ENCODE data around the gene DEGS2.
"Not testable (repeated sequence)": the region's sequence is repeated elsewhere in the genome, so short reads cannot be mapped to it uniquely, and the experiment has no call there.

The DEGS2 gene

DNA sequence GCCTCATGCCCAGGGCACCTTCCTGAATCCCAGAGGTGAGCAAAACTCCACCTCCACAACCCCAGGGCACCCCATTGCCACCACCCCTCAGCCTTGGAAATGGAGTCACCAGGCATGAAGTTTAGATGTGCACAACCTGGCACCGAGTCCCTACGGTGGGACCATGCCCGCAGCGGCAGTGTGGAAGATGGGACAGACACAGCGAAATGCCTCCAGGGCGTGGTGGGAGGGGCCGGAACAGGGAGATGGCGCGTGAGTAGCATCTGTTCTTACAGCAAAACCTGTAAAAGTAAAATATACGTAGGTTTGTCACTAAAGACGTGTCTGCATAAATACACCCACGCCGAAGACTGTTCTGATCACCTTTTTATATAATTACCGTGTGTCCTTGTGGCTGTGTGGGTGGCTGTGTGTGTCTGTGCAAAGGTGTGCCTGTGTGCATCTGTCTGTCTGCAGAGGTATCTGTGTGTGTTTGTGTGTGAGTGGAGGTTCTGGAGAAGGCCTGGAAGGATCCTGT lies 17.4 kb upstream of the DEGS2 start:
- no peak for DNase-seq

DNA sequence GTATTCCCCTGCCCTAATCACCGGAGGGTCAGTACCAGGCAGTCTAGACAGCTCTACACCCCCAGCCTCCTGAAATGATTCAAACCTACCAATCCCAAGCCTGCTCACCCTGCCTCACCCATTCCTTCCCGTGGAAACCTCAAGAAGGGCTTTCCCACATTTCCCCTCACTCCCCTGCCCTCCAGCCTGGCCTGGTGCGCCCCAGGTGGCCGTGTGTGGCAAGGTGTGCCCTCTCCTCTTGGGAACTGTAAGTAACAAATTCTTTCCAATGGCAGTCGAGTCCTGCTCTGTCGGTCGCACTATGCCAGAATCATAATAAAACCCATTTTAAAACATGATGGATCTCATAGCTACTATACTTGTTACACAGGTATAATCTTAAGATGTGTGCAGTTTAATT lies 13.9 kb upstream of the DEGS2 start:
- no peak for DNase-seq

DNA sequence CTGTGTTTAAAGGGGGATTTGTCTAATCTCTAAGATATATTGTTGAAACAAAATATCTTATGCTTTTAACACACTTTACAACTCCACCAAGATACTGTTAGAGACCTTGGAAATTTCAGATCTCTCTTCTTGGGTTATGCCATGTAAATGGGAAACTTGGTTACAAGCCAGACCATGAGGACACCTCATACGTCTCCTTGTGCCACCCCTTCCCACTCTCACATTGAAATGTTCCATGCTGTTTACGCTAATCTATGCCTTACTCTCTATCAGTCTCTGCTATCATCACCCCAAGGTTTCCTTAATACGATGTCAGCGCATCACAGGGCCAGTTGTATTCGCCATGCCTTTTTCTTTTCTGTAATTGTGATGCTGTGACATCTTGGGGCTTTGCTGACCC lies 13.4 kb upstream of the DEGS2 start:
- no peak for DNase-seq

DNA sequence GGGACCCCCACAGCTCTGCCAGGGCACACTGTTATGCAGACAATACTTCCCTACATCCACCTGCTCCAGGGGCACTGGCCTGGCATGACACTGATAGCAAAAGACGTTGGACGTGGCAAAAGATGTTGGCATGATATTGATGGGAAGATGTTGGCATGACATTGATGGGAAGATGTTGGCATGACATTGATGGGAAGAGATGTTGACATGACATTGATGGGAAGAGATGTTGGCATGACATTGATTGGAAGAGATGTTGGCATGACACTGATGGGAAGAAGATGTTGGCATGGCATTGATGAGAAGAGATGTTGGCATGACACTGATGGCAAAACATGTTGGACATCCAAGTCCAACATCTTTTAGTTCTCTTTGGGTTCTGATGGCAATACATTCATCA lies 11.4 kb upstream of the DEGS2 start:
- no peak for DNase-seq

DNA sequence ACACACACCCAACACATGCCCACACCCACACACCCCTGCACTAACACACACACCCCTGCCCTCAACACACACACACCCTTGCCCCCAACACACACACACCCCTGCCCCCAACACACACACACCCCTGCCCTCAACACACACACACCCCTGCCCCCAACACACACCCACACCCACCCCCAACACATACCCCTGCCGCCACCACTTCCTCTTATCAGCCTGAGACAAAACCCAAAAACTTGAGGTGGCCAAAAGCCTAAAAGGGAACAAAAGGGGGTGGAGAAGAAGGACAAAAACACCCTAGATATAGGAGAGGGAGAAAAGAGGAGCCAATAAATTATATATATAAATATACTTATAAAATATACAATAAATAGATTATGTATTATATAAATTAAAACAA lies 9.1 kb upstream of the DEGS2 start:
- no peak for DNase-seq

DNA sequence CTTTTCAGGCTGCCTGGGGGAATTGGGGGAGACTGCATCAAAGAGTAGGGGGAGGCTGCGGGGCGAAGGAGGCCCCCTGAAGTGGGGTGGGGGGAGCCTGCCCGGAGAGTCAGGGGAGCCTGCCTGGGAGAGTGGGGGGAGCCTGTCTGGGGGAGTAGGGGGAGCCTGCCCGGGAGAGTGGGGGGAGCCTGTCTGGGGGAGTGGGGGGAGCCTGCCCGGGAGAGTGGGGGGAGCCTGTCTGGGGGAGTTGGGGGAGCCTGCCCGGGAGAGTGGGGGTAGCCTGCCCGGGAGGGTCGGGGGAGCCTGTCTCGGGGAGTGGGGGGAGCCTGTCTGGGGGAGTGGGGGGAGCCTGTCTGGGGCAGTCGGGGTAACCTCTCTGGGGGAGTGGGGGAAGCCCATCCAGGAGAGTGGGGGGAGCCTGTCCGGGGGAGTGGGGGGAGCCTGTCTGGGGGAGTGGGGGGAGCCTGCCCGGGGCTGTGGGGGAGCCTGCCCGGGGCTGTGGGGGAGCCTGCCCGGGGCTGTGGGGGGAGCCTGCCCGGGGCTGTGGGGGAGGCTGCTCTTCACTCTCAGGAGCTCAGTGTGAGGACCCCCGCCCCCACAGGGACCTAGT lies 6.5 kb upstream of the DEGS2 start:
- DNase-seq: no peak

DNA sequence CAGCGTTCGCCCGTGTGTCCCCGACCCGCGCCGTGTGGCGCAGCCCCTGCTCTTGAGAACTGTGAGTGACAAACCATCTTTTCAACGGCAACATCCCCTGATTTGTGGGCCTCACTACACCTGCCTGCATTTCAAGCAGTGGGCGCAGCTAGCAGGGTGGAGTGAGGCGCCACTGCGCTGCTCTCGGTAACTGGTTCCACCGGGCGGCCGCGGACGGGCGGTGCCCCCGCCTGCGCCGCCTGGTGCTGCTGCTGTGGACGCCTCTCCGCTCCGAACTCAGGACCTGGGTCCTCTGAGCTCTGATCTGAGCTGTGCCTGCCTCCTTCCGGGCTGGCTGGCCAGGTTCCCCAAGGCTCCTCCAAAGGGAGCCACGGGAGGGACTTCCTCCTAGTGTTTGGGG lies 5.9 kb upstream of the DEGS2 start:
- DNase-seq: no peak

DNA sequence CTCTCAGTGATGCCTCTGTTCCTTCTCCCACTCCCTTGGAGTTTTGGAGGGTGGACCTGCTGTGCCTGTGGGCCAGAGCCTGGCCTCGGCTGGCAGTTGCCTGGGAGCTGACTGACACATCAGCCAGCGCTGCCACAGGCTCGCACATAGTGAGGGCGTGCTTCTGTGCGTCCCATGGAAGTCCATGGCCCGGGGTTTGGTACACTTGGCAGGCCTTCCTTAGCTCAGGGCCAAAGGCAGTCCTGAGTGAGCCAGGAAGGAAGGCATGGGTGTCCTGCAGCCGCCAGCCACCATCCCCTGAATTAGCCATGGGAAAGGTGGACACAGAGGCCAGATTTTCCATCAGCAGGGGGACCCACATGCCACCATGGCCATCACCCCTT lies 1.1 kb upstream of the DEGS2 start:
- no peak for DNase-seq

DNA sequence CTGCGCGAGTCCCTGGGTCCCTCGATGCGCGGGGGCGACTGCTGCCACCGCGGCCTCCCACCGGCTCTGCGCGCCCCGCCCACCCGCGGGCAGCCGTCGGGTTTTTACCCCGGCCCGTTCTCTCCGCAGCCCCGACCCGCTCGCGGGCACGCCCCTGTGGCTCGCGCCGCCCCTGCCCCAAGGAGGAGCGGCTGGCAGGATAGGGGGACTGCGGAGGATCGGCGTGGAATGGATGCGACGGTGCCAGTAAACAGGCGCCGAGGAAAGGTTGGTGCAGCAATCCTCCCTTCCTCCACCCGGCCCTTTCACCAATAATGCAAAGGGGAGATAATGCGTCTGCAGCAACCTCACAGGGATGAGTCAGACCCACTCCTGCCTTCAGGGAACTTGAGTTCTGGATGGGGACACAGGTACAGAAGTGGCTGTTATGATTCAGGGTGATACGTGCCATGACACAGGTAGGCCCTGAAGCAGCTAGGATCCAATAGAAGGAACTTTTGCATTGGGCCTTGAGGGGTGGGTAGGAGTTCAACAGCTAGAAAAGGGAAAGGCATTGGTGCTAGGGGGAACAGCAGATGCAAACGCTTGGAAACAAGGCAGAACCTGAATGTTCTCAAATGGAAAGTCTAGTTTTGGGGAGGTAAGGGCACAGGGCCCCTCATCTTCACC lies 554 bp upstream of the DEGS2 start:
- no peak for DNase-seq

DNA sequence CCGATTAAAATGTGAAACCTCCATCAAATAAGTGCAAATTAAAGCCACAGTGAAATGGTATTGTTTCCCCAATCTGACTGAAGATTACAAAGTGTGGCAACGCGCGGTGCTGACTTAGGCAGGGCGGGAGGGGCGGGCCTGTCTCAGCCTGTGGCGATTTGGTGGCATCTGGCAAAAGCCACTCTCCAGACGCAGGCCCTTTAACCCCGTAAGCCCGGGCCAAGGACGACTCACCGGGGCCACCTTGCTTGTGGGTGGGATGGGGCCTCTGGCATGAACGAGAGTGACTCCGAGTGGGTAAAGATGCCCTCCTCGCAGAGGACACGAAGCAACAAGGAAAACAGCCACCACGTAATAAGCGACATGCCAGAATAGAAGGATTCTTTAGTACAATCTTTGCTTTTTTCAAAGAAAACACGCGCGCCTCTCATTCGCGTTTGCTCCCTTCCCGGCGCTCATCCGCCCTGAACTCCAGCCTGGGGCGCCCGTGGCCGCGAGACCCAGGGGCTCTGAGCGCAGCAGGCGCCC lies 815 bp downstream of the DEGS2 start:
- DNase-seq: no peak

DNA sequence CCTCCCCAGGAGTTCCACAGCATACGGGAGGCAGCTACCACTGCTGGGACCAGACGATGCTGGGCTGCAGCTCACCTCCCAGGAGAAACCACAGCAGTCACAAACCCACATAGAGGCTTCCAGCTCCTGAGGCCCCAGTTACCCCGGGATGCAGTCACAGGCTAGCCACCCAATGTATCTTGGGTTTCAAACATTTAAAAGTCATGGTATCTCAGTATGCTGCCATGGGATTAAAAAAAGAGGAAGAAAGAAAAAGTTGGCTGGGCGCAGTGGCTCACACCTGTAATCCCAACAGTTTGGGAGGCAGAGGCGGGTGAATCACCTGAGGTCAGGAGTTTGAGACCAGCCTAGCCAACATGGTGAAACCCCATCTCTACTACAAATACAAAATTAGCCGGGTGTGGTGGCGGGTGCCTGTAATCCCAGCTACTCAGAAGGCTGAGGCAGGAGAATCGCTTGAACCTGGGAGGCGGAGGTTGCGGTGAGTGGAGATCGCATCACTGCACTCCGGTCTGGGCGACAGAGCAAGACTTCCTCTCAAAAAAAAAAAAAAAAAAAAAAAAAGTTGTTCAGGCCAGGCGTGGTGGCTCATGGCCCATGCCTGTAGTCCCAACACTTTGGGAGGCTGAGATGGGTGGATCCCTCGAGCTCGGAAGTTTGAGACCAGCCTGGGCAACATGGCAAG lies 1.8 kb downstream of the DEGS2 start:
- DNase-seq: not testable (repeated sequence)

DNA sequence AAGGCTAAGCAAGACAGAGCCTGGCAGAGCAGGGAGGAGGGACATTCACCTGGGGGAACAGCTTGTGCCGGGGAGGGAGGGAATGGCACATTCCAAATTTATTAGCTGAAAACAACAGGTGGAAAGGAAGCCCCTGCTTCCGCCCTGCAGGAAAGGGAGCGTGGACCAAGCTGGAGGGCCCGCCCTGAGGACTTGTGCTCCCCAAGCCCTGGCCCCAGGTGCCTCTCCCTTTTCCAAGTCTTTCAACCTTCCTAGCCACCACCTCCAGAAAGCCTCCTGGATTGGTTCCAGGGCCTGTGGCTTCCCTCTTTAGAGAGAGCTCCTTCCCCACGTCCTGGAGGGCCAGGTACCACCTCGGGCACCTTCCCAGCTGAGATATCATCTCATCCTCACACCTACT lies 2.7 kb downstream of the DEGS2 start:
- no peak for DNase-seq

DNA sequence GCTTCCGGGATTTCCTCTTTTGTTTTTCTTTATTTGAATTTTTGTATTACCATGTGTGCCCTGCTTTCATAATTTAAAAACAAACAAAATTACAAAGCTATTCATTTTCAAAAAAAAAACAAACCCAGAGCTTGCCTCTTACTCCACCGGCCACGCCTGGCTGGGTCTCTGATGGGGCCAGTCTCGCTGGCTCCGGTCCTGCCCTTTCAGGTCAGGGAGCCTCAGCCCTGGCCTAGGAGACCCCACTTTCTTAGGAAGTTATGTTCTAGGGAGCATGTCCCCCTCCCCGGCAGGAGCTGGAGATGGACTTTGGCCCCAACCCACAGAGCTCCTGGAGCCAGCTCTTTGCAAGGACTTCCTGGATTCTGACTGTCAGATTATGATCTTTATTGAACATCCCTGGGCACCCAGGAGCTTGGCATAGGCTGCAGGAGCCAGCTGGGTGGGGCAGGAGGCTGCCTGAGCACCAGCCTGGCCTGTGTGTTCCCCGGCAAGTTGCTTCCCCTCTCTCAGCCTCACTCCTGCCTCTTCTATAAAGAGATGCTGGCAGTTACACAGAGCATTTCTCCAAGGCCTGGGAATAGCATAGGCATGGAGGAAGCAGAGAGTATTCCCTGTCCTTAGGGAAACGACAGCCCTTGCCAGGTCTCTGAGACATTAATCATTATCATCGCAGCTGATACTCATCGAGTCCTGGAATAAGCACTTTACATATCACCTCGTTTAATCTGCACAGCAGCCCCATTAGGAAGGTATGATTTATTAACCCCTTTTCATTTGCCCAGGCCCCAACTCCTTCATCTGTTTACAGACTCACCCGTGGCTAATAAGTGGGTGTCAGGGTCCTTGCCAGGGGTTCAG lies 3.5 kb downstream of the DEGS2 start:
- no peak for DNase-seq

DNA sequence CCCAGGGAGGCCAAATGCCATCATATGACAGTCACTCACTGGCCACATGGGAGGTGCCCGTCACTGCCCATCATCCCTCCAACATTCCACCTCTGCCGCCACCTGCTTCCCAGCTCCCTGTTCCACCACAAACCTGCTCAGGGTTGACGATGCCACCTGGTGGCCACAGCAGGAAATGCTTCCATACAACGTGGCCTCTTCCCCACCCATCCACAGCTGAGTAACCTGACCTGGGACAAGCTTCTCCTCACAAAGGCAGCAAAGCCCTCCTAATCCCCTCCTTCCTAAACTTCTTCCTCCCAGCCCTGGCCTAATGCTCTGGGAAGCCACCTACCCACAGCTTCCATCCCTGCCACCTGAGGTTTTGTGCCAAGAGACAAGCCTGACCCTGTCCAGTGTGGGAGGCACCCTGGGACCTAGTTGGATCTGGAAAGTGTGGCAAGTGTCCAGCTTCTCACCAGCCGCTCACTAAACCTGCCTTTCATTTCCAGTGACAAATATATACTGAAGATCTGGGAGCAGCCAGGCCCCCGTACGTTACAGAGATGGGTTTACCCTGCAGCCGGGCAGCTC lies 4.3 kb downstream of the DEGS2 start:
- DNase-seq: peak; percentile 20

DNA sequence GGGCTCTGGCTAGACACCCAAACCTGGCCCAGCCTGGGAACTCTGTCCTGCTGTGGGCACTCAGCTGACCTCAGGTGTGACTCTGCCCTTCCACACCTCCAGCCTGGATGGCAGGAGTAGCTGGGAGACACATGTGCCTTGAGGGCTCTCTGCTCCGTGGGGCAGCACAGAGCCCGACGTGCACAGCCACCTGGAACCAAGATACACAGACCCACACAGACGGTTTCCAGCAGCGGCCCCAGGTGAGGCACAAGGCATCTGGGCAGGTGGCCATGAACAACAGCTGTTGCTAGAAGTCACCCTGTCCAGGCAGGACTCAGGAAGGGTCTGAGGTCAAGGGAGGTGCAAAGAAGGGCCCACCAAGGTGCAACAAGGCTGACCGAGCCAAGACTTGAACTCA lies 5.9 kb downstream of the DEGS2 start:
- DNase-seq: no peak

DNA sequence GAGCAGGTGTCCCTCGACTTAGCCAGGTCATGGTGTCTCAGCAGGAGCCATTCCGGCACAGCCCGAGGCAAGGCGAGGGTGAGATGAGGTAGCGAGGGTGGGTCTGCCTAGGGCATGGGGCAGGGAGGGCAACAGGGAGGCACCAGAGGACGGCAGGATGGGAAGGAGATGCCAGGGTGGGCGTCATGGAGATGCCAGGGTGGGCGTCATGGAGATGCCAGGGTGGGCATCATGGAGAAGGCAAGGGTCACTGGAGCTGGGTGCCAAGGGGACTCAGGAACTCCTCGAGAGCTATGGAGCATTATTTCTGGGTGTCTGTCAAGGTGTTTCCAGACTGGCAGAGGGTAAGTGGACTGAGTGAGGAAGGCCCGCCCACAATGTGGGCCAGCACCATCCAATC lies 7.4 kb downstream of the DEGS2 start:
- DNase-seq: no peak

DNA sequence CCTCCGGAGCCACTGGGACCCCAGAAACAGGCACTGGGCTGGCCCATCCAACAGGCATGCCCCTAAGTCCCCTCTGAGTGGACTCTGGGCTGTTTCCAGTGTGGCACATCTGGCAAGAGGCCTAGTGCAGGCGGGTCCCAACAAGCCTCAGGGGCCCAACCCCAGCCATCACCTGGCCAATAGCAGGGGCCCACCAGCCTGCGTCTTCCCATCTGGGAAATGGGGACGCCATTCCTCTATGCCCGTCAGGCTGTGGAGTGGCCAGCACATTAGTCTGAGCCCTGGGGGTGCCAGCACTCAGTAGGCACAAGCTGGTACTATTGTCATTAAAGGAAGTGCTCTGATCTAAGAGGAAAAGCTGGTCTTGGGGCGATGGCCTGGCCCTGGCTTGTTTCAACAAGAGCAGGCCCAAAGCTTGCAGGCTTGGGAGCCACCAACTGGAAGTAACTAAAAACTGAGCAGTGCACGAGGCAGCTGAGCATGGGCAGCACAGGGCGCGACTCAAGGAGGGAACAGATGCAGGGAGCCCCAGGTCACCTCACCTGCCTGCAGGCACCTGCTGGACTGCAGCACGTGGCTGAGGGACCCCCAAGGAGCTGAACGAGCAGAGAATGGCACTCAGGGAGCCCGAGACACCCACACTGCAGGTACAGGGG lies 8.4 kb downstream of the DEGS2 start:
- DNase-seq: no peak

DNA sequence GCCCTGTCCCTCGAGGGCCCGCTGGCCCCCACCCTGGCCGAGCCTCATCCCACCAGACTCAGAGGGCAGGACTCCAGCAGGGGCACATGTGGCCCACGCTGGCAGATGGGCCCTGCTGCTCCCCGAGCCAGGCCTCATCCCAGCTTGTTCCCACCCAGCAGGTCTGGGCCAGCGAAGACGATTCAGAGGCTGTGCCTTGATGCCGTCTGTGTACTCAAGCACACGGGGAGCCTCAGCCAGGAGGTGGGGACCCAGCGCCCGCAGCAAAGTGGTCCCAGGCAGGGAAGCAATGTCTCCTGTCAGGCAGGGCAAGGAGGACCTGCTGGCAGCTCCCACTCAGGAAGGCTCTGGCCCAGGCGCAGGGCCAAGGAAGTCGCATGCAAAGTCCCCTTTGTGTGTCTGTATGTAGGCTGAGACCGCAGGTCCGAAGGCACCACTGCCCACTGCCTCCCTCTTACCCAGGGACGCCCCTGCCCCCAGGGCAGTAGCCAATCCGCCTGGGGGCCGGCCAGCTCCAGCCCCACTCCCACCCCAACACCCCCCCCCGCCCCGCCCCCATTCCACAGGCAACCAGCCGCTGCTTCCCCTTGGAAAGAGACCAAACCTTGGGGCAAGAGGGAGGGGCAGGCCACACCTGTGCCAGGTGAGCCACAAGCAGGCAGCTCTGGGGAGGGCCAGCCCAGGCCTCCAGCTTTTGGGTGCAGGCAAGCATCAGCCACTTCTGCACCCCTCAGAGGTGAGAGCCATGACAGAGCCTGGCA lies 9.4 kb downstream of the DEGS2 start:
- DNase-seq: no peak

DNA sequence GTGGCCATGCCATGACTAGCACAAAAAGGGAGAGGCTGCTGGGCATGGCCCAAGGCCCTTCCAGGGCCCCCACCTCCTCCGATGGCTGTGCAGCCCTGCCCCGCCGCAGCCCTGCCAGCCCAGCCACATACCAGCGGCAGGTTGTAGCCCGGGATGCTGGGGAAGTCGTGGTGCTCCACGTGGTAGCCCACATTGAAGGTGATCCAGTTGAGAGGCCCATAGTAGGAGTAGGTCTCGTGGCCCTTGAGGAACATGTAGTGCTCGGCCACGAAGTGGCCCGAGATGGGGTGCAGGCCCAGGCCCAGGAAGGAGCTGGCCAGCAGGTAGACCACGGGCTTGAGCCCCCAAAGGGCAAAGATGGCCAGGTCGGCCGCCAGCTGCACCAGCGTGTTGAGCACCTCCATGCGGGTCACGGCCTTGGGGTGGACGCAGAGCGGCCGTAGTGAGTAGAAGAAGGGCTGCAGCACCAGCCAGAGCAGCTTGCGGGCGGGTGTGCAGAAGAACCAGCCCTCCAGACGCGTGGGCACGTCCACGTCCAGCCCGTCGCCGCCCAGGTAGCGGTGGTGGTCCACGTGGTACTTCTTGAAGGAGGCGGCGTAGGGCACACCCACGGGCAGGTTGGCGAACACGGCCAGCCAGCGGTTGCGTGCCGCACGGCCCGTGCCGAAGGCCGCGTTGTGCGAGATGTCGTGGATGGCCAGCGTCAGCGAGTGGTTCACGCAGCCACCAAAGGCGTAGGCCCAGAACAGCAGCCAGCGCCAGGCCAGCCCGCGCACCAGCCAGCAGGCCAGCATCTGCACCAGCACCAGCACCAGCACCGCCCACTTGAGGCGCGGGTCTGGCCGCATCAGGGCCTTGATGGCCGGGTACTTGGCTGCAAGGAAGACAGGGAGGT lies 10.4 kb downstream of the DEGS2 start:
- DNase-seq: no peak
